Fibroblast of lung (primary cell): Measurements from ENCODE around the gene ZGLP1. TPM values are rescaled to one million over a fixed set of nuclear protein-coding genes. Genes with fewer than 3 reads are reported as not detected.

ENCODE experiments used
- DNase-seq, 2 donors: peaks; one replicate each; pipeline versions ENCODE4 v3.0.0 to v3.0.0-alpha.2; 2010; ENCODE audit warnings: low read depth in 2 of 2
- H2AFZ ChIP-seq: 2 replicates; pipeline ENCODE4 v1.5.1; 2012; ENCODE audit warnings: low read length, control low read depth, inconsistent platforms
- H3K27ac ChIP-seq: 2 replicates; pipeline ENCODE4 v1.5.1; 2011; ENCODE audit warnings: low read length, control low read depth; ENCODE audit not compliant: insufficient read depth
- H3K27me3 ChIP-seq: 2 replicates; pipeline ENCODE4 v1.5.1; 2011; ENCODE audit warnings: mild to moderate bottlenecking, low read length; ENCODE audit not compliant: control insufficient read depth, insufficient read depth
- H3K36me3 ChIP-seq: 2 replicates; pipeline ENCODE4 v1.5.1; 2011; ENCODE audit warnings: low read length; ENCODE audit not compliant: control insufficient read depth, insufficient read depth
- H3K4me1 ChIP-seq: 2 replicates; pipeline ENCODE4 v1.5.1; 2011; ENCODE audit warnings: low read length; ENCODE audit not compliant: control insufficient read depth, insufficient read depth; ENCODE audit errors: extremely low read depth
- H3K4me2 ChIP-seq: 2 replicates; pipeline ENCODE4 v1.5.1; 2011; ENCODE audit warnings: low read length, control low read depth; ENCODE audit not compliant: insufficient read depth; ENCODE audit errors: extremely low read depth
- H3K4me3 ChIP-seq, 4 experiments: fragments of 200-600 bp in 1 of 4; sonication (generic) in 1 of 4; replicated peaks in 1 of 4; 2 replicates each; pipeline ENCODE4 v1.5.1; 2011 to 2016; ENCODE audit warnings: low read length in 4 of 4, low read depth in 3 of 4, mild to moderate bottlenecking in 3 of 4, control low read depth in 2 of 4, inconsistent platforms in 1 of 4, mixed read lengths in 1 of 4; ENCODE audit not compliant: insufficient read depth in 1 of 4; ENCODE audit errors: control extremely low read depth in 1 of 4
- H3K79me2 ChIP-seq: 2 replicates; pipeline ENCODE4 v1.5.1; 2012; ENCODE audit warnings: mild to moderate bottlenecking, low read length, inconsistent platforms; ENCODE audit not compliant: control insufficient read depth, insufficient read depth
- H3K9ac ChIP-seq: 2 replicates; pipeline ENCODE4 v1.5.1; 2011; ENCODE audit warnings: mild to moderate bottlenecking, low read length, control low read depth; ENCODE audit not compliant: insufficient read depth
- H3K9me3 ChIP-seq: 2 replicates; pipeline ENCODE4 v1.5.1; 2012; ENCODE audit warnings: low read depth, low read length; ENCODE audit not compliant: control insufficient read depth, insufficient read depth
- H4K20me1 ChIP-seq: 2 replicates; pipeline ENCODE4 v1.5.1; 2011; ENCODE audit warnings: low read length; ENCODE audit not compliant: control insufficient read depth, insufficient read depth; ENCODE audit errors: extremely low read depth
- EZH2 ChIP-seq: IDR thresholded peaks from 2 replicates; pipeline ENCODE4 v1.5.1; 2012; ENCODE audit warnings: low read length, control low read depth, mild to moderate bottlenecking; ENCODE audit errors: missing control alignments
- polyA plus RNA-seq, 2 donors: library from polyadenylated mRNA; depleted of rRNA in 1 of 2; stranded (reverse) in 1 of 2; unstranded in 1 of 2; fragments of >200 nt; gene quantifications; 2 replicates each; pipeline ENCODE4 v1.2.1, GENCODE V29; 2011 to 2012; ENCODE audit warnings: missing spikeins in 1 of 2
- total RNA-seq: library from RNA; depleted of rRNA; stranded (reverse); fragments of >200 nt; gene quantifications from 2 replicates; pipeline ENCODE4 v1.2.1, GENCODE V29; 2014
- TF ChIP-seq, protein P1 (sequence below), 2 donors: IDR thresholded peaks in 1 of 2; conservative IDR thresholded peaks in 1 of 2; 1 replicate in 1 of 2; 2 replicates in 1 of 2; pipeline ENCODE4 v1.5.1; 2011 to 2012; ENCODE audit warnings: low read length in 2 of 2, control low read depth in 1 of 2, inconsistent platforms in 1 of 2, low read depth in 1 of 2, mild to moderate bottlenecking in 1 of 2

ZGLP1 gene
- total and polyA plus RNA-seq, 2 donors (not counting 1 experiment from before 2014, with no cell fraction given): 0.35 to 0.66 TPM

DNA sequence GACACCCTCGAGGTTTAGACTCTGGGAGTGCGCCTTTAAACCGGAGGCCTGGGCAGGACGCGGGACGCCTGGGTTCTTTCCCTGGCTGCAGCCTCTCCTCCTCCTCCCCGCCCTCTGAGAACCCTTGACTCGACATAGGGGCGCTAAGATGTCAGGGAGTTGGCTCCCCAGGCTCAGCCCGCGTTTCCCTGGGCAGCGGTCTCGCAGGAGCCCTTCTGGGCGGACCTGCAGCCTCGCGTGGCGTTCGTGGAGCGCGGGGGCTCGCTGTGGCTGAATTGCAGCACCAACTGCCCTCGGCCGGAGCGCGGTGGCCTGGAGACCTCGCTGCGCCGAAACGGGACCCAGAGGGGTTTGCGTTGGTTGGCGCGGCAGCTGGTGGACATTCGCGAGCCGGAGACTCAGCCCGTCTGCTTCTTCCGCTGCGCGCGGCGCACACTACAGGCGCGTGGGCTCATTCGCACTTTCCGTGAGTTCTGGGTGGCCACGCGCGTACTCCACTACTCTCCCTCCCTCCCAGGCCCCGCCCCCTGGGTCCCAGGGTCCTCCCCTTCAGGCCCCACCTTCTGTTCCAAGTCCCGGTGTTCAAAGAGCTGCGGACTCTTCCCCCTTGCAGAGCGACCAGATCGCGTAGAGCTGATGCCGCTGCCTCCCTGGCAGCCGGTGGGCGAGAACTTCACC lies 18.6 kb downstream of the ZGLP1 start:
- Histone ChIP-seq H3K4me1 (peaks cover 13% of the 10 kb centered on the region), H3K9ac (peak overlapping the region; percentile 7), H3K27me3 (peaks cover 53% of the 10 kb centered on the region), H3K4me3 (peak overlapping the region; percentile 47 to 60 (median 56)), H4K20me1 (no peaks in the 10 kb centered on the region), H3K4me2 (peak overlapping the region; percentile 93), H3K9me3 (no peaks in the 10 kb centered on the region), H3K36me3 (no peaks in the 10 kb centered on the region), H2AFZ (peak overlapping the region; percentile 21), H3K79me2 (no peaks in the 10 kb centered on the region), H3K27ac (no peak overlapping the region)
- peak in 1 of 2 donors; percentile 40 for DNase-seq
- TF ChIP-seq EZH2: no peak
- TF ChIP-seq, protein P1, sequence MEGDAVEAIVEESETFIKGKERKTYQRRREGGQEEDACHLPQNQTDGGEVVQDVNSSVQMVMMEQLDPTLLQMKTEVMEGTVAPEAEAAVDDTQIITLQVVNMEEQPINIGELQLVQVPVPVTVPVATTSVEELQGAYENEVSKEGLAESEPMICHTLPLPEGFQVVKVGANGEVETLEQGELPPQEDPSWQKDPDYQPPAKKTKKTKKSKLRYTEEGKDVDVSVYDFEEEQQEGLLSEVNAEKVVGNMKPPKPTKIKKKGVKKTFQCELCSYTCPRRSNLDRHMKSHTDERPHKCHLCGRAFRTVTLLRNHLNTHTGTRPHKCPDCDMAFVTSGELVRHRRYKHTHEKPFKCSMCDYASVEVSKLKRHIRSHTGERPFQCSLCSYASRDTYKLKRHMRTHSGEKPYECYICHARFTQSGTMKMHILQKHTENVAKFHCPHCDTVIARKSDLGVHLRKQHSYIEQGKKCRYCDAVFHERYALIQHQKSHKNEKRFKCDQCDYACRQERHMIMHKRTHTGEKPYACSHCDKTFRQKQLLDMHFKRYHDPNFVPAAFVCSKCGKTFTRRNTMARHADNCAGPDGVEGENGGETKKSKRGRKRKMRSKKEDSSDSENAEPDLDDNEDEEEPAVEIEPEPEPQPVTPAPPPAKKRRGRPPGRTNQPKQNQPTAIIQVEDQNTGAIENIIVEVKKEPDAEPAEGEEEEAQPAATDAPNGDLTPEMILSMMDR (conservative IDR thresholded peaks at IDR 0.05 in 1 of 2, IDR thresholded peaks at IDR 0.05 in 1 of 2; ENCODE audit: low read depth in 1 of 2, low read length in 2 of 2): no peak

DNA sequence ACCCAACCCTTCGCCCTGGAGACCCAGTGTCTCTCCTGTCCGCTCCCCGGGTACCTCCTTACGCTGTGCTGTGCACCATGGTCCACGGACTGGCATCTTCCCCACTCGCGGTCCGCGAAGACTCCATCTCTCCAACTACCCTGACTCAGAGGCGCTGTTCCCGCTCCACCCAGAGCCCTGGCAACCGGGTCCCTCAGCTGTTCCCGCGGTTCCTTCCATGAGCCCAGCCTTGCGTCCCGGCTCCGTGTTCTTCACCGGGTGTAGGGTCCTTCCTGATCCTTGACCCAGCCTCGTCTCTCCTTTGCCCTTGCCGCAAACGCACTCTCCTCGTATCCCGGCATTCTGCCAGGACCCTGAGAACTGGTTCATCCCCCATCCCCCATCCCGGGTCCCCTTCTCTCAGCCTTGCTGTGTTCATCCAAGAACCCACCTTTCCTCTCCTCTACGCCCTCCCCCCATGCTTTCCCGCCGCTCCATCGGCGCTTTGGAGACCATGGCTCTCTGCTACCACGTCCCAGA lies 19.2 kb downstream of the ZGLP1 start:
- H2AFZ ChIP-seq: peak overlapping the region; percentile 17
- no peaks in the 10 kb centered on the region for H3K9me3 ChIP-seq
- DNase-seq: no peak
- no peak overlapping the region for H3K9ac ChIP-seq
- H3K79me2 ChIP-seq: no peaks in the 10 kb centered on the region
- no peaks in the 10 kb centered on the region for H4K20me1 ChIP-seq
- H3K27ac ChIP-seq: no peak overlapping the region
- H3K4me3 ChIP-seq: peak overlapping the region; percentile 47 to 60 (median 56)
- TF ChIP-seq, protein P1 (conservative IDR thresholded peaks at IDR 0.05 in 1 of 2, IDR thresholded peaks at IDR 0.05 in 1 of 2; ENCODE audit: low read depth in 1 of 2, low read length in 2 of 2): no peak
- TF ChIP-seq EZH2: peak; percentile 80
- H3K27me3 ChIP-seq: peaks cover 47% of the 10 kb centered on the region
- peak overlapping the region; percentile 93 for H3K4me2 ChIP-seq
- H3K4me1 ChIP-seq: peaks cover 10% of the 10 kb centered on the region
- no peaks in the 10 kb centered on the region for H3K36me3 ChIP-seq

- Histone ChIP-seq H3K4me2 (peak within 1 kb of the TSS; percentile 93), H3K9me3 (no peaks in the 10 kb centered on the region), H3K27me3 (peaks cover 44% of the 10 kb centered on the region), H3K36me3 (no peaks in the 10 kb centered on the region), H3K9ac (no peak within 1 kb of the TSS), H3K4me1 (peaks cover 10% of the 10 kb centered on the region), H2AFZ (peak within 1 kb of the TSS; percentile 17), H3K79me2 (no peaks in the 10 kb centered on the region), H4K20me1 (no peaks in the 10 kb centered on the region), H3K27ac (no peak within 1 kb of the TSS), H3K4me3 (peak within 1 kb of the TSS; percentile 47 to 60 (median 56))
- no peak for TF ChIP-seq EZH2
- TF ChIP-seq, protein P1 (conservative IDR thresholded peaks at IDR 0.05 in 1 of 2, IDR thresholded peaks at IDR 0.05 in 1 of 2; ENCODE audit: low read depth in 1 of 2, low read length in 2 of 2): no peak
- no peak for DNase-seq
These were observed 19.7 kb downstream of the ZGLP1 start, which contains the start of gene ICAM5 for GRCh38 chr19:10289836-10290356. ICAM5 (plus strand) TSS chr19:10289952; CDS start chr19:10290044, 92 bp downstream.
